Cardiac fibroblast (primary cell): ENCODE data around the gene TSPAN32.

Experiments
- DNase-seq, 2 donors: peaks; one replicate each; pipeline versions ENCODE4 v3.0.0 to v3.0.0-alpha.2; 2010; ENCODE audit warnings: low read depth in 2 of 2
- H3K4me3 ChIP-seq, 2 donors: replicated peaks in 1 of 2; 1 replicate in 1 of 2; 2 replicates in 1 of 2; pipeline ENCODE4 v1.5.1; 2011; ENCODE audit warnings: low read depth in 2 of 2, low read length in 2 of 2, mild to moderate bottlenecking in 2 of 2, moderate library complexity in 1 of 2
- CTCF ChIP-seq: IDR thresholded peaks from one replicate; pipeline ENCODE4 v1.5.1; 2011; ENCODE audit warnings: low read depth, mild to moderate bottlenecking, low read length, inconsistent platforms

Gene TSPAN32

GRCh38 chr11:2290351-2290841 is 11.4 kb upstream of the TSPAN32 start:
- no peak for TF ChIP-seq CTCF
- H3K4me3 ChIP-seq, result no peak overlapping the region
- no peak for DNase-seq

GRCh38 chr11:2293531-2293971 is 8.3 kb upstream of the TSPAN32 start:
- TF ChIP-seq CTCF, result no peak
- no peak for DNase-seq

GRCh38 chr11:2293984-2294925 is 7.6 kb upstream of the TSPAN32 start:
- no peak for TF ChIP-seq CTCF
- H3K4me3 ChIP-seq, result no peak overlapping the region
- DNase-seq, result no peak

More at GRCh38 chr11:2293531-2293971, 8.3 kb upstream of the TSPAN32 start:
- no peak overlapping the region for H3K4me3 ChIP-seq

GRCh38 chr11:2294926-2295290 is 6.9 kb upstream of the TSPAN32 start:
- no peak for DNase-seq
- TF ChIP-seq CTCF, result no peak
- no peak overlapping the region for H3K4me3 ChIP-seq

GRCh38 chr11:2295971-2296912 is 5.6 kb upstream of the TSPAN32 start:
- TF ChIP-seq CTCF, result no peak
- no peak for DNase-seq
- H3K4me3 ChIP-seq, result no peak overlapping the region

GRCh38 chr11:2296913-2297622 is 4.7 kb upstream of the TSPAN32 start:
- no peak for DNase-seq
- no peak overlapping the region for H3K4me3 ChIP-seq
- TF ChIP-seq CTCF, result no peak
